Naive thymus-derived CD8-positive, alpha-beta T cell (primary cell): Measurements from ENCODE around the gene ZNF423. TPM values are rescaled to one million over a fixed set of nuclear protein-coding genes. Genes with fewer than 3 reads are reported as not detected.

ENCODE experiments used
- ATAC-seq, 2 donors: fragments of 150-1000 bp; cut with Tn5 transposase in 1 of 2; sonication (Bioruptor Pico), chemical (Tn5 transposase) in 1 of 2; 1 replicate in 1 of 2; 2 replicates in 1 of 2; pipeline ENCODE4 v1.10.0; 2021; ENCODE audit warnings: mild to moderate bottlenecking in 2 of 2, moderate library complexity in 2 of 2
- POLR2A ChIA-PET: fragments of 350-600 bp; sonication (Branson Sonifier 250); formaldehyde crosslinking; loops from one replicate; lab custom pipeline; 2021; ENCODE audit warnings: antibody characterized with exemption; lab: Charles Lee
- DNase-seq, 10 donors: peaks; one replicate each; pipeline versions ENCODE4 v3.0.0 to v3.0.0-alpha.2; 2020 to 2022
- H3K27ac Mint-ChIP-seq, 10 donors: one replicate each; pipeline ENCODE4 v1.8.0; 2020 to 2022; ENCODE audit warnings: mild to moderate bottlenecking in 10 of 10, mixed read lengths in 10 of 10, moderate library complexity in 4 of 10, inconsistent platforms in 1 of 10
- H3K27me3 Mint-ChIP-seq, 5 donors: one replicate each; pipeline ENCODE4 v1.8.0; 2021 to 2022; ENCODE audit warnings: mixed read lengths in 5 of 5
- H3K36me3 Mint-ChIP-seq, 3 donors: one replicate each; pipeline ENCODE4 v1.8.0; 2020 to 2022; ENCODE audit warnings: mixed read lengths in 3 of 3, mild to moderate bottlenecking in 2 of 3, inconsistent platforms in 1 of 3
- H3K4me1 Mint-ChIP-seq, 4 donors: one replicate each; pipeline ENCODE4 v1.8.0; 2021 to 2022; ENCODE audit warnings: mixed read lengths in 4 of 4
- H3K4me3 Mint-ChIP-seq, 10 donors: one replicate each; pipeline ENCODE4 v1.8.0; 2020 to 2022; ENCODE audit warnings: mild to moderate bottlenecking in 10 of 10, mixed read lengths in 10 of 10, moderate library complexity in 6 of 10, inconsistent platforms in 1 of 10
- H3K9me3 Mint-ChIP-seq, 9 donors: one replicate each; pipeline ENCODE4 v1.8.0; 2020 to 2022; ENCODE audit warnings: mixed read lengths in 9 of 9, mild to moderate bottlenecking in 3 of 9, inconsistent platforms in 1 of 9, moderate library complexity in 1 of 9
- polyA plus RNA-seq, 3 donors: library from polyadenylated mRNA; unstranded; fragments of 300-500 nt; fragmentation: Illumina TruSeq; gene quantifications; one replicate each; pipeline ENCODE4 v1.2.3, GENCODE V29; 2021
- total RNA-seq, 8 experiments: library from RNA in 2 of 8; stranded (reverse) in 2 of 8; gene quantifications; one replicate each; pipeline ENCODE4 v1.2.3 and lab custom pipeline; 2021 to 2026

ZNF423 gene
- total RNA-seq, result not detected
- not detected for polyA plus RNA-seq
- total RNA-seq (lab: John Stamatoyannopoulos, UW), result 0 to 0.22 (median 0) reads per million in 6 experiments

DNA sequence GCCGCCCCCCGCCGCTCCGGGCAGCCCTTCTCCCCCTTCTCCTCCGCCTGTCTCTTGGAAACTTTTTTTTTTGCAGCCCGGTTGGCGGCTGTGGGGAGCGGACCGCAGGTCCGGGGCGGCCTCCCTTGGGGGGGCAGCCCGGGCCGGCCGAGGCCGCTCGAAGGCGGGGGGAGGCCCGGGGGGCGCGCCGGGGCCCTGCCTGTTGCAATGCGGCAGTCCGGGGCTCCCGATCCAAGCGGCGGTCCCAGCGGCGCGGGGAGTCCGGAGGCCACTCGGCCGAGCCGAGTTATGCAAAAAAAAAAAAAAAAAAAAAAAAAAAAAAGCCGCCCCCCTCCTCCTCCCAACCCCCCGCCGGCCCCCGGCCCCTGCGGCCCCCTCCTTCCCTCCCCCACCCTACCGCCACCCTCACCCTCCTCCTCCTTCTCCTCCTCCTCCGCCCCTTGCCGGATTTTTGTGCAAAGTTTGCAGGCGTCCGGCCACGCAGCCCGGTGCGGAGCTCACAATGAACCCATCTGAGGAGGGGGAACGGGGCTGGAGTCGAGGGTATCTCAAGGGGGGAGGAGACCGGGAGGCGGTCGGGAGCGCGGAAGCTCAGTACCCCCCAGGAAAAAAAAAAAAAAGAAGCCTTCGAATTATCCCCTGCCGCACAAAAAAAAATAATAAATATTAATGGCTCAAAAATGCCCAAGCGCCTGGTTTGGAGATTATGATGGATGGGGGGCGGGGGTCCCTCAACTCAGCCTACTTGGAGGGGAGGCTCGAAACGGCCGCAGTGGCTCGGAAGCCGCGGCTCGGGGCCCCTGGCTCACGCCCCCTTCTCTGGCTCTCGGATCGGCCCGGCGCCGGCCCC, at the start of gene ZNF423:
Gene ZNF423 (minus strand): TSS at position 291 of the 850 bp plus-strand sequence. CDS start 338 bp downstream, outside the sequence.
- POLR2A ChIA-PET, result no interaction called here
- no peak within 1 kb of the TSS for H3K27ac Mint-ChIP-seq
- H3K36me3 Mint-ChIP-seq, result no peaks in the 10 kb centered on the region
- peaks cover 4 to 13% (median 11%) of the 10 kb centered on the region in 4 donors for H3K4me1 Mint-ChIP-seq
- H3K4me3 Mint-ChIP-seq, result peak within 1 kb of the TSS; percentile 60 to 87 (median 69)
- H3K9me3 Mint-ChIP-seq, result no peaks in the 10 kb centered on the region
- no peak for ATAC-seq
- peaks cover 26 to 50% (median 31%) of the 10 kb centered on the region in 5 donors for H3K27me3 Mint-ChIP-seq
- no peak for DNase-seq

DNA sequence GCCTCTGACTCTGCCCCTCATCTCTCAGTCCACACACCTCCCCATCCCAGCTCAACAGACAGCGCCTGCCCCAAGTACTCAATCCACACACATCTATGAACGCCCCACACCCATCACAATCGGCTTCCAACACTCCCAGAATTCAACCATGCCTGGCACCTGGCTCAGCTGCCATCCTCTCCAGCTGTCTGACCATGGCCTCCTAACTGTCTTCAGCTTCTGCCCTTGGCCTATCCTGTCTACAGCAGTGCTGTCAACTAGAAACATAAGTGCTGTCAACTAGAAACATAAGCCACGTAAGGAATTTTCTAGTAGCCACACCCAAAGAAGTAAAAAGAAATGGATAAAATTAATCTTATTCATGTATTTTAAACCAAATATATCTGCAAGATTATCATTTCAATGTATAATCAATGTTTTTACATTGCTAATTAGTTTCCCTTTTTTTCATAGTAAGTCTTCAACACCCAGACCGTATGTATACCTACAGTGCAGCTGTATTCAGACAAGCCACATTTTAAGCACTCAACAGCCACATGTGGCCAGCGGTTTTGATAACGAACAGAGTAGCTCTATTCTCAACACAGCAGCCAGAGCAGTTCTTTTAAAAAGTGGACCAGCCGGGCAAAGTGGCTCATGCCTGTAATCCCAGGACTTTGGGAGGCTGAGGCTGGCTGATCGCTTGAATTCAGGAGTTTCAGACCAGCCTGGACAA, 48.6 kb upstream of the ZNF423 start:
- H3K27me3 Mint-ChIP-seq, result peaks cover 0 to 9% (median 3%) of the 10 kb centered on the region in 5 donors
- ATAC-seq (no peak), DNase-seq (no peak)
- no peak overlapping the region for H3K4me3 Mint-ChIP-seq
- no peaks in the 10 kb centered on the region for H3K36me3 Mint-ChIP-seq
- POLR2A ChIA-PET, result no interaction called here
- H3K27ac Mint-ChIP-seq, result no peak overlapping the region
- no peaks in the 10 kb centered on the region for H3K9me3 Mint-ChIP-seq
- H3K4me1 Mint-ChIP-seq, result no peaks in the 10 kb centered on the region

DNA sequence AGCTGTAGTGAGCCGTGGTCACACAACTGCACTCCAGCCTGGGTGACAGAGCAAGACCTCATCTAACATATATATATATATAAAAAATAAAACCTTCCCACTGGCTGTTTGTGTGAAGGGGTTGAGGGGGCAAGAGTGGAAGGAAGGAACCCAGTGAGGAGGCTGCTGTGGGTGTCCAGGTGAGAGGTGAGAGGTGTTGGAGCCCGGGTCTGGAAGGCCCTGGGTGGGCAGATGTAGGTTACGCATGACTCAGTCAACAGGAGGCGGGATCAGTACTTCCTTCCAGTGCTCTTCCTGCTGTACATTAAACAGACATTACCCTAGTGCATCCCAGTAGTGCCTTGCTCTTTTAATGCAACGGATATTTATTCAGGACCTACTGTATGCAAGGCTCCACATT, 47.0 kb upstream of the ZNF423 start:
- Mint-ChIP-seq H3K9me3 (no peaks in the 10 kb centered on the region), H3K4me3 (no peak overlapping the region)
- POLR2A ChIA-PET, result no interaction called here

DNA sequence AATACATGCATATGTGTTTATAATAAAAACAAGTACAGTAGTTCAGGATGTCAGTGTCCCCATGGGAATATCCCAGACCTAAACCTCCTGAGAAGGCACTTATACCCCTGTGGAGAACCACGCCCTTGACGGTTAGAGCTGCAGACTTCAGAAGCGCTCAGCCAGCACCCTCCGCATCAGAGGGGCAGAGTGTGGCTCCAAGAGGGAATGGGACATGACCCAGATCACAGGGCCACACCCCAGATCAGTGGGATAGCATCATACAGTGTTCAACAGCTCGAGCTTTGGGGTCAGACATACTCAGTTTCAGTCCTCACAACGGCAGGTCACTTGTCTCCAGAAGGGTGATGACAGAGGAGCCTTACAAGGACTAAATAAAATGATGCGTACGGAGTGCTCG, 45.8 kb upstream of the ZNF423 start:
- DNase-seq (no peak), ATAC-seq (no peak)
- POLR2A ChIA-PET, result no interaction called here
- Mint-ChIP-seq H3K27me3 (peaks cover 0 to 3% (median 0%) of the 10 kb centered on the region in 5 donors), H3K4me3 (no peak overlapping the region), H3K9me3 (no peaks in the 10 kb centered on the region), H3K36me3 (no peaks in the 10 kb centered on the region), H3K27ac (no peak overlapping the region), H3K4me1 (no peaks in the 10 kb centered on the region)

More for the DNA sequence above, 47.0 kb upstream of the ZNF423 start:
- H3K27ac Mint-ChIP-seq, result no peak overlapping the region
- no peak for DNase-seq
- peaks cover 0 to 1% (median 0%) of the 10 kb centered on the region in 5 donors for H3K27me3 Mint-ChIP-seq
- no peak for ATAC-seq
- H3K4me1 Mint-ChIP-seq, result no peaks in the 10 kb centered on the region
- H3K36me3 Mint-ChIP-seq, result no peaks in the 10 kb centered on the region

DNA sequence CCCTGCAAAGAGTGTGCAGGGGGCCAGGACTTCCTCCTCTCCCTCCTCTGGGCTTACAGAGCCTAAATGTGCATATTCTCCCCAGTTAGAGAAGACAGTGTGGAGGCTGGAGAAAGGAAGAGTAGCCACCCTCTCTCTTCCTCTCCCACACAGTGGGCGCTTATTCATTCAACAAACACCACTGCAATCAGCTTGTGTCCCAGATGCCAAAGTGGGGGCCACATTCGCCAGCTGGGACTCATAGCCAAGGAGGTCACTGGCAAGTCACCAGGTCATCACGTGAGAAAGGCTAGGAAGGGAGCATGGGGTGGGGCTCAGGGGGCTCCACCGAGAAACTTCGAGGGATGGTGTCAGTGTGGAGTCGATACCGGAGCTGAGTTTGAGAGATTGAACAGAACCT, 45.0 kb upstream of the ZNF423 start:
- H3K27ac Mint-ChIP-seq, result no peak overlapping the region
- no peaks in the 10 kb centered on the region for H3K4me1 Mint-ChIP-seq
- H3K9me3 Mint-ChIP-seq, result no peaks in the 10 kb centered on the region
- POLR2A ChIA-PET, result no interaction called here
- peaks cover 0 to 3% (median 0%) of the 10 kb centered on the region in 5 donors for H3K27me3 Mint-ChIP-seq
- DNase-seq (no peak), ATAC-seq (no peak)
- H3K4me3 Mint-ChIP-seq, result no peak overlapping the region
- H3K36me3 Mint-ChIP-seq, result no peaks in the 10 kb centered on the region

DNA sequence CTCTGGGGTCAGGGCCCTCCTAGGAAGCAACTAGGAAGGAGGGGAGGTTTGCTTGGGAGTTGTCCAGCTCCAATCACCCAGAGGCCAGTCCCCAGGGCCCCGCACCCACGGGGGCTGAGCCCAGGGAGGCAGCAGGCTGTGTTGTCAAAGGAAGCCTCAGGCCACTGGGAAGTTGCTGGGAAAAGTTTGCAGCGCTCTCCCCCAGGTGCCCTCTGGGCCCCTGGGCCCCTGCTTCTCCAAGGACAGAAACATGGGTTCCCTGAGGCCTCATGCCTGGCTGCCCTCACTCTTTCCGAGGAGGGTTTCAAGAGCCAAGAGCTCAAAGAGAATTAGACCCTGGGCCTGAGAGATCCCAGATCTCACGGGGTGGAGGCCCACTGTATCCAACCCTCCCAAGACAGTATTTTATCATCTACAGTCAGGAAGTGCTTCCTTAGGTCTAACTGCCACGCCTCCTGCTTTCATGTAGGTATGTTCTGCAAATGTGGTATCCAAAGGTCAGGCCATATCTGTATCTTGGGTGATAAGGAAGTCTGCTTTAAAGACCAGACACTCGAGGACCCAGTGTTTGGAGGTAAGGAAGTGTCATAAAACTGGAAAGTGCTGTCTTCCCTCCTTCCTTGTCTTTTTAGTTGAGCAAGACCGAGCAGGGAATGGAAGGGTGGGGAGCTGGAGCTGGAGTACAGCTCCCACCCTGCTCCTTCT, 44.2 kb upstream of the ZNF423 start:
- no peaks in the 10 kb centered on the region for H3K36me3 Mint-ChIP-seq
- no peaks in the 10 kb centered on the region for H3K9me3 Mint-ChIP-seq
- no peak overlapping the region for H3K4me3 Mint-ChIP-seq
- no peak for DNase-seq
- H3K27ac Mint-ChIP-seq, result no peak overlapping the region
- peaks cover 0 to 3% (median 0%) of the 10 kb centered on the region in 5 donors for H3K27me3 Mint-ChIP-seq
- POLR2A ChIA-PET, result no interaction called here
- no peak for ATAC-seq
- H3K4me1 Mint-ChIP-seq, result no peaks in the 10 kb centered on the region

DNA sequence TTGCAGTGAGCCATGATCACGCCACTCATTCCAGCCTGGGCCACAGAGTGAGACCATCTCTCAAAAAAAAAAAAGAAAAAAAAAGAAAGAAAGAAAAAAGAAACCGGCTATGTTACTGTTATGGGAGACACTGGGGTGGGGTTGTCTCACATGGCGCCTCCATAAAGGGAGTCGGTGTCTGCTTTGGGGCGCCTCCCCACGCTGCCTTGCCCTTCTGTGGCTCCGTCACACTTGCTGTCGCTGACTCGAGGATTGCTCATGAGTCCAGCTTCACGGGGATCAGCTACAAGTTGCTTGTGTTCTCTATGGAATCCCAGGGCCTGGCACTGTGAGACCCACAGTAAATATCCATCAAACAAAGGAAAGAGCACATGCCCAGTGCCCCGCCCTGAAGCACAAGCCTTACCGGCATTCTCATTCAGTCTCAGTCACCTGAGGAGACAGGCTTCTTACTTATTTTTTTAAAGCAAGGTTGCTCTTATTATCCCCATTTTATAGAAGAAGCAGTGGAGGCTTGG, 40.6 kb upstream of the ZNF423 start:
- ATAC-seq (no peak), DNase-seq (no peak)
- POLR2A ChIA-PET, result no interaction called here
- Mint-ChIP-seq H3K27ac (no peak overlapping the region), H3K4me3 (no peak overlapping the region), H3K36me3 (no peaks in the 10 kb centered on the region), H3K9me3 (no peaks in the 10 kb centered on the region), H3K4me1 (no peaks in the 10 kb centered on the region), H3K27me3 (peaks cover 4 to 17% (median 7%) of the 10 kb centered on the region in 5 donors)

DNA sequence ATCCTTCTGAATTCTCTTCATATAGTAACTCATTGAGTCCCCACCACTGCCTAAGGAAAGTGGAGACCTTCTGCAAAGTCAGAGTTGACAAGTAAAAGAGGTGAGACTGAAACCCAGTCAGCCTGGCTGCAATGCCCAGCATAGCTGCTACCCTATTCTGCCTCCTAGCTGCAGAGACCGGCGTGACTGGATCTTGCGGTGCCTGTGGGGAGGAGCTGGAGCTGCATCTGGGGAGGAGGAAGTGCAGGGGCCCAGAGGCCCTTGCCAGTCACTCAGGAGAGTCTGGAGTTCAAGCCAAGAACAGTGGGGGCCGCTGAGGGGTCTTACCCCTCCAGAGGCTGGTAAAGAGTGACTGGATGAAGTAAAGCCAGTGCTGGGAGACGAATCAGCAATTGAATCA, 35.0 kb upstream of the ZNF423 start:
- H3K27ac Mint-ChIP-seq, result no peak overlapping the region
- H3K4me3 Mint-ChIP-seq, result no peak overlapping the region
- H3K4me1 Mint-ChIP-seq, result peaks cover 0 to 5% (median 1%) of the 10 kb centered on the region in 4 donors
- H3K9me3 Mint-ChIP-seq, result peaks cover 0 to 10% (median 4%) of the 10 kb centered on the region in 9 donors
- peak in 1 of 10 donors; percentile 2 for DNase-seq
- POLR2A ChIA-PET, result no interaction called here
- H3K27me3 Mint-ChIP-seq, result peaks cover 8 to 46% (median 21%) of the 10 kb centered on the region in 5 donors
- no peak for ATAC-seq
- H3K36me3 Mint-ChIP-seq, result peaks cover 0 to 6% (median 0%) of the 10 kb centered on the region in 3 donors

DNA sequence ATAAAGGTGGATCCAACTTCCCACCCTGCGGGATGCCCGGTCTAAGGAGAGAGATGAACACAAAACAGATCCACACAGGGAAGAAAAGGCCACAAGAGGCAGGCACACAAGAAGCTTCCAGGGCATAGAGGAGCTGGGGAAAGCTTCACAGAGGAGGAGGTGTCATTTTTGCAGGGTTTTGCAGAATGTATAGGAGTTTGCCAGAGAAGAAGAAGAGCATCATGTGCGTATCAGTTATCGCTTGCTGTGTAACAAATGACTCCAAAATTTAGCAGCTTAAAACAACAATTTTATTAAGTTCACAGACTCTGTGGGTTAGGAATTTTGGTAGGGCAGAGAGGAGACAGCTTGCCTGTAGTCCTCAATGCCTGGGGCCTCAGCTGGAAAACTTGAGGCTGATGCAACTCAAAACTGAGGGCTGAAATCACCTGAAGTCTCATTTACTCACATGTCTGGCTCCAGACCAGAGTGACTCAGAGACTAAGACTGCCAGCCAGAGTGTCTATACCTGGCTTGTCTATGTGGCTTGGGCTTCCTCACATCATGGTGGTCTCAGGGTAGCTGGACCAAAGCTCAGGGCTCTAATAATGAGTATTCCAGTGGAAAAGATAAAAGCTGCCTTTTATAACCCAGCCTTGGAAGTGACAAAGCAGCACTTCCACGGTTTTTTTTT, 33.9 kb upstream of the ZNF423 start:
- ATAC-seq (no peak), DNase-seq (no peak)
- H3K9me3 Mint-ChIP-seq, result peaks cover 0 to 10% (median 4%) of the 10 kb centered on the region in 9 donors
- POLR2A ChIA-PET, result no interaction called here
- H3K4me3 Mint-ChIP-seq, result no peak overlapping the region
- H3K27me3 Mint-ChIP-seq, result peaks cover 8 to 46% (median 21%) of the 10 kb centered on the region in 5 donors
- peaks cover 0 to 5% (median 1%) of the 10 kb centered on the region in 4 donors for H3K4me1 Mint-ChIP-seq
- peaks cover 0 to 6% (median 0%) of the 10 kb centered on the region in 3 donors for H3K36me3 Mint-ChIP-seq
- no peak overlapping the region for H3K27ac Mint-ChIP-seq

DNA sequence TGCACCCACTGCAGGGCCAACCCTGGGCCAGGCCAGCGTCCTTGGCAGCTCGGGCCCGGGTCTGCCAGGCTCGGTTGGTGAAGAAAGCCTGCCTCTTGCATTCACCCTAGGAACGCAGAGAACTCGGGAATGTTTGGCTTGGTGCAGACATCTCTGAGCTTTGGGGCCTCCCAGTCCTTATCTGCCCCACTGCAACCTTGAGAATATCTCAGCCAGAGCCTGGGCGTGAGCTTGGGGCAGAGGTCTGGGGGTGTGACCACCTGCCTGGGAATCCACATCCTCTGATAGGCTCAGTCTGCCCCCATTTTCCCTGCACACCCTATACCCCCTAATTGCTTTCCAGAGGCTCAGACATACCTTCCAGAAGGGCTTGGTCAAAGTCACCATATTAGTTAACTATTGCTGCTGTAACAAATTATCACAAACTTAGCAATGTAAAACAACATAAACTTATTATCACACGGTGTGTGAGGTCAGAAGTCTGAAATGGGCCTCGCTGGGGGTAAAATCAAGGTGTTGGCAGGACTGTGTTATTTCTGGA, 30.7 kb upstream of the ZNF423 start:
- POLR2A ChIA-PET, result no interaction called here
- no peak overlapping the region for H3K4me3 Mint-ChIP-seq
- no peak for DNase-seq
- peaks cover 0 to 10% (median 4%) of the 10 kb centered on the region in 9 donors for H3K9me3 Mint-ChIP-seq
- H3K36me3 Mint-ChIP-seq, result peaks cover 0 to 6% (median 0%) of the 10 kb centered on the region in 3 donors
- peaks cover 9 to 41% (median 30%) of the 10 kb centered on the region in 5 donors for H3K27me3 Mint-ChIP-seq
- peaks cover 0 to 5% (median 1%) of the 10 kb centered on the region in 4 donors for H3K4me1 Mint-ChIP-seq
- no peak overlapping the region for H3K27ac Mint-ChIP-seq
- ATAC-seq, result no peak

DNA sequence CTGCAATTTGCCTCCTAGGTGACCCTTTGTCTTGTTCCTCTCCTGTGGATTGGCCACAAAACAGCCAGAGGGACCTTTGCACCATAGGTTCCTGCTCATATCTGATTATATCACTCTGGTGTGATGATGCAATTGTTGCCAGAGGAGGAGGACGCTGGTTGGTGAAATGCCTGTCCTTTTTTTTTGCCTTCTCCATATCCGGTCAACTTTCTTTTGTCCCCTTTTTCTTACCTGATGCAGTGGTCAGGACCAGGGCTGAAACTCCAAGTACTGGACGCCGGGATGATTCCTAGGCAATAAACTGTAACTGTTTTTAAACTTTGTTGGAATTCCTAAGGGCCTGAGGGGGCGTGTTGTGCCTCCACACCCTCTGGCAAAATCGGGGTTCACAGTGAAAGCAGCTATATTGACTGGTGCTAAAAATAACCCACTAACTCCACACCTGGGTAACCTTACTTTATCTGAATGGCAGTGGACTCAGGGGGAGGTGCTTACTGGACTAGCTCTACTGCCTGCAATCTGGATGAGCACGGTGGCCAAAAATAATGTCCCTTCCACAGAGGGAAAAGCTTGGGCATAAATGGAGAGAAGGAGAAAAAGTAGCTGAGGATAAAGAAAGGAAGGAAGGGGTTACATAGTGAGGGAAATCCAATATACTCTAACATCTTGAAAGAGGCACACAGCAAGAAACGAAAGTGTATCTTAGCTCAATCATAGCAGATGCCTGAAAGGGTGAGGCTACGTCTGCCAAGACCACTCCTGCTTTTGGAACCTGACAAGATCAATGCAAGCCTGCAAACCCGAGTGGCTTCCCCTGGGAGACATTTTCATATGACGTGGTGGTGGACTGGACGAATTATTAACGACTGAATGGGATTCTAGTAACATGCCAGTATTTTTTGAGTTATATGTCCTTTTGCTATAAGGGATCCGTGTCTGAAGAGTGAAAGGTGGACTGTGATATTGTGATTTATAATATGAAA, 28.4 kb upstream of the ZNF423 start:
- Mint-ChIP-seq H3K27ac (no peak overlapping the region), H3K4me1 (no peaks in the 10 kb centered on the region), H3K27me3 (peaks cover 10 to 45% (median 28%) of the 10 kb centered on the region in 5 donors), H3K9me3 (peaks cover 0 to 2% (median 0%) of the 10 kb centered on the region in 9 donors), H3K36me3 (no peaks in the 10 kb centered on the region), H3K4me3 (no peak overlapping the region)
- POLR2A ChIA-PET, result no interaction called here
- DNase-seq, result no peak
- no peak for ATAC-seq
